ENCODE data around the gene ZNF471.

The ZNF471 gene

DNA sequence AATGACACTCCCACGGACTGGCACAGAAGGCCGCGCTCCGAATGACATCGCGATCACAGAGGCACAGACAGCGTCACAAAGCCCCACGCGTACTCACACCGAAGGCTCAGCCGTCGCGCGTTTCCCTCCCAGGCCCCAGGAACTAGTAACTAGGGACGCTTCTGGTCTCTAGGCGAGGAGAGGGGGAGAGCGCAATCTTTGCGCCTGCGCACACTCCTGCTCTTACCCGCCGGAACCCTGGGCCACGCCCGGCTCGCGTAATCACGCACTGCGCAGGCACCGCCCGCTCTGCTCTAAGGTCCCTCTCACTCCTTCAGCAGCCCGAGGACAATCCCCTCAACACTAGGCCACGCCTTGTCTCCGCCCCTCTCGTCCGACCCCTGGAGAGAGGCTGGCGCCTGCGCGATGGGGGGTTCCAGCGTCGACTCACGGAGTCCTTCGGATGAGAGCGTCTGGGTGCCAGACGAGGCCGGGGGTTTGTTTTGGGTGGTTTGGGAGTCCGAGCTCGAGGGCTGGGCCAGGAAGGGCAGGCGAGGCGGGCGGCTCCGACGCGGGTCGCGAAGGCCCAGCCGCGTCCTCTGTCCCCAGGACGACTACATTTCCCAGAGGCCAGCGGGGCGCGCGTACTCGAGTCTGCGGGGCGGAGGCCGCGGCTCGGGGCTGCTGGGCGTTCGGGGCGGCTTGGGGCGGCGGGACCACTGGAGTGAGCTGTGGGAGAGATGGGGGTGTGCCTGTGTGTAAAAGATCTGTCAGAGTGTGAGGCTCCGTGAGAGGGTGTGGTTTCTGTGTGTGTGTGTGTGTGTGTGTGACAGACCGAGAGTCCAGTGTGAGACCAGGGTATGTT is at the start of gene ZNF471:
TSS of gene ZNF471 (plus strand) at position 410 of the 844 bp plus-strand sequence. CDS start 3,717 bp downstream, outside the sequence.
- DNase-seq (ENCODE audit: low read depth, low spot score) = peak; percentile 100

DNA sequence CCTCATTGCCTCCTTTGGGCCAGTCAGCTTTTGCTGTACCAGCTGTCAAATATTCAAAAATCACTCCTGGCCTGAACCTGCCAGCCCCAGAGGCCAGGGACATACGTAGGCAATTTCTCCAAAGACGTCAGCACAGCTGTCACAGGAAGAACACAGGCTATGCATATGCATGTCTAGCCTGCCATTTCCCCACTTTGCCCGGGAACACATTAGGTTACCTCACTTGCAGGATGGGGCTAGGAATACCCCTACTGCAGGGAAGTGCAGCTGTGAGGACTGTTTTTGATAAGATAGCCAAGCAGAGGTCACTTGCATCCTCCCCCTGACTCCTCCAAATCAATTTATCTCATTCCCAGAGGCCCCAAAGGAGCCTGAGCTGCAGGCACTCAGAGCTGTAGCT is 33.3 kb upstream of the ZNF471 start:
- no peak for DNase-seq (ENCODE audit: low read depth, low spot score)

DNA sequence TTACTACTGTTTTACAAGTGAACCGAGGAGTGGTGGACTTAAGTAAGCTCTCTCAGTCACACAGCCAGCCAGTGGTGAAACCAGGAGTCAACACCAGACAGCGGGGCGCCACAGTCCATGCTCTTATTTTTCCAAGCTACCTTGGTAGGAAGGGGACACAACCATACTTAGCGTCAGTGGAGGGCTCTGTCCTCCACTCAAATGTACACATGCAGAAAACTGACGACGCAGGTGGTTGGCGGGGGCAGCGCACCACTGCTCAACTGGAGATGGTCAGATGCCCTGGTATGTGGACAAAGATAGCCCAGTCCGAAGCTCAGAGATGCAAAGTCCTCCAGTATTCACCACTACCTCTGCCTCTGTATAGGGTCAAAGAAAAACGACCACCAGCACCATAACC is 31.6 kb upstream of the ZNF471 start:
- no peak for DNase-seq (ENCODE audit: low read depth, low spot score)

DNA sequence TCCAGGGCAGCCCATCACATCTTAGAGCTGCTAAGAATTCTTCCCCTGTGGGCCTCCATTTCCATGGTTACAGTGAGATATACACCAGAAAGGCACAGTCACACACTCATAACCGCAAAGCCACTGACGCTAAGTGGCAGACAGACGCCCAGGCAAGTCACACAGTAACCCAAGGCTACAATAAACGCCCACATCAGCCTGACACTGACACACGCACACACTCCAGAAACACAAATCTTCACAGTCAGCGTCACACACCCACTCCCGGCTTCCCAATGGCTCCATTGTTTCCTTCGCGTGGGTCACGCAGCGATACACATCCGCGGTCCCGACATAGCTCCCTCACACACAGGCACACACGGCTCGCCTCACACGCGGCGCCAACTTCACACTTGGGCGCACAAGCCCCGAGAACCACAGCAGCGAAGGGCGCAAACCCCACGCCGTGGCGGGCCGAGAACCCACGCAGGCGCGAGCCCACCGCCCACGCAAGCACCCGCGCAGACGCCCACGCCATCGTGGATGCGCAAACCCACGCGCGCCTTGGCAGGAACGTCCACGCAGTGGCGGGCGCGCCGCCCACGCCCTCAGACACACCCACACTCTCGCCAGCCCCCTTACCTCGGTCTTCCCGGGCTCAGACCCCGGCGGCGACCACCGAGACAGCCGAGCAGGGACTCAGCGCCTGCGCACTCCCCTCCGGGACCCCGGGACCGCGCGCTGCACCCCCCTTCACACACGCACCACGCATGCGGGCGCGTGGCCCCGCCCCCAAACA is 30.8 kb upstream of the ZNF471 start, which contains the start of gene ZNF667:
TSS of gene ZNF667 (minus strand) at position 695 of the 778 bp plus-strand sequence. CDS start 14,975 bp downstream, outside the sequence.
- peak; percentile 86 for DNase-seq (ENCODE audit: low read depth, low spot score)

DNA sequence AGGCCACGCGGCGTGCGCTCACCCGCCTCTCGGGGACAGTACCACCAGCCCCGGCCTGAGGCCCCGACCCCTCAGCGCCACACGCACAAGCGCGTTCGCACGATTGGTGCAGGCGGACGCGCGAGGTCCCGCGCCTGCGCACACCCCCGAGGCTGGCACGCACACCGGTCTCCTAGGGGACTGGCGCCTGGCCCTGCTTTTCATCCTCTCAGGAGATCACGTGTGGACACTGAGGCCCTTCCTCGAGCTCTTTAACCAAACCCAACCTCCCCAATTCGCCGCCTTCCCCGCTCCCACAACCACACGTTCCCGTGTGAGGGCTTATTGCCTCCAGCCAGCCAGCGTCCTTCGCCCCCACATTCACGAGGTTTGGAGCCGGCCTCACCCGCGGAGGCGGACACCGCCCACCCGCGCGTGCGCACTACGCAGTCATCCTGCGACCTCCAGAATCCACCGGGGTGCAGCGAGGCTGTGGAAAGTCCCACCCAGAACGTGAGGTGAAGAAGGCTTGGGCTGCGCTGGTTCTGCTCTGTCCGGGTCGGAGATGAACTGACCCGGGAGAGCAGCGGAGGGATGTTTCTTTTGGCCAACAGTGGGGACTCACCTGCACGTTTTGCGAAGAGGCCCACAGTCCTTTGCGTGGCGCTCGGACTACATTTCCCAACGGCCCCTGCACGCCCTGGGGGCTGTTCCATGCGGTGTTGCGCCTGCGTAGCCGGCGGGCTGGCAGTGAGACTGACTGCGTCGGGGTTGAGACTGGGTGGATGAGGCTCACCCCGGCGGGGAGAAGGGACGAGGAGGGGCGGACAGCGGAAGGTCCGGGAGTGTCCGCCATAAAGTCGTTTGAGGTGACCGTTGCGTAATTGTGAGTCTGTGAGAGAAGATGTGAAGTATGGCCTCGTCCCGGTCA is 30.0 kb upstream of the ZNF471 start:
- peak; percentile 97 for DNase-seq (ENCODE audit: low read depth, low spot score)

DNA sequence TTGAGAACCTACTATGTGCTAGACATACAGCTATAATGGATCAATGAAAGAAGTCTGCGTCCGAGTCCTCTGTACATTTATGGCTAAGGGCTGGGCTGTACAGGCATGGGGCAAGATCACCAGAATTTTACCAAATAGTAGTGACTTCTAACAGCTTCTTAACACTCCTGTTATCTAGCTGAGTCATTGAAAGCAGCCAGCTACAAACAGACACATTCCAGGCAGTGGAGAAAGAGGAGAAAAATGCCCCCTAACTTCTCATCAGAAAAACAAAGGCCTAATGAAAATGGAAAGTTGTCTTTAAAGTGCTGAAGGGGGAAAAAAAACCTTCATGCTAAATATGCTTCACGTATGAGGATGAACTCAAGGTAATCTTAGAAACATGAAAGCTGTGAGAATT is 16.3 kb upstream of the ZNF471 start:
- peak; percentile 13 for DNase-seq (ENCODE audit: low read depth, low spot score)

DNA sequence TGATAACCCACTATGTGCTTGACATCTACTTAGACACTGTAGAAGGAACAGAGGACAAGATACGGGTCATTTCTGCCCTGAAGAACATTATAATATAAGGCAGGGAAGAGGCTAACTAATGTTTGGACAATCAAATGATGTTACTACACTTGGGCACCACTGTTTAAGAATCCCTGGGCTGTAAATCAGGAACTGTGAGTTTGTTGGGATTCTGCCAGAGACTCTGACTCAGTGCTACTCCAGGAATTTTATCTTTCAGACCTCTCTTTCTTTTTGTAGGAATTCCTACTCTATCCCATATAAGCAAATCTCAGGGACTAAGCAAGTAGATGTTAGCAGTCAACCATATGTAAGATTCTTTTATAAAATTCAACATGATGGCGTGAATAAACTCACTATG is 3.1 kb upstream of the ZNF471 start:
- peak; percentile 56 for DNase-seq (ENCODE audit: low read depth, low spot score)

DNA sequence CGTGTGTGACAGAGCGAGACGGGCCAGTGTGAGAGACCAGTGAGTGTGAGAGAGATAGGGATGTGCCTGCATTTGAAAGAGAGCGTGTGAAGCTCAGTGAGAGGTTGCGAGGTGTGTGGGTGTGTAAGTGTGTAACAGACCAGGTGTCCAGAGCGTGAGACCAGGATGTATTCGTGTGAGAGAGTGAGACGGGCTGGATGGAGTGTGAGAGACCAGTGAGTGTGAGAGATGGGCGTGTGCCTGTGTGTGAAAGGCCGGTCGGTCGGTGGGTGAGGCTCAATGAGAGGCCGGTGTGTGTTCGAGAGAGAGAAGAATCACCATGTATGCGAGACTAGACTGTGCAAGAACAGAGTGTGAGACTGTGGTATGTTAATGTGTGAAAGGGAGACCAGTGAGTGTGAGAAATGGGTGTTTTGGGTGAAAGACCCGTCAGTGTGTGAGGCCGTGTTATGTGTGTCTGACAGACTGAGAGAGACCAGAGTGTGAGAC is 679 bp downstream of the ZNF471 start:
- no peak for DNase-seq (ENCODE audit: low read depth, low spot score)

DNA sequence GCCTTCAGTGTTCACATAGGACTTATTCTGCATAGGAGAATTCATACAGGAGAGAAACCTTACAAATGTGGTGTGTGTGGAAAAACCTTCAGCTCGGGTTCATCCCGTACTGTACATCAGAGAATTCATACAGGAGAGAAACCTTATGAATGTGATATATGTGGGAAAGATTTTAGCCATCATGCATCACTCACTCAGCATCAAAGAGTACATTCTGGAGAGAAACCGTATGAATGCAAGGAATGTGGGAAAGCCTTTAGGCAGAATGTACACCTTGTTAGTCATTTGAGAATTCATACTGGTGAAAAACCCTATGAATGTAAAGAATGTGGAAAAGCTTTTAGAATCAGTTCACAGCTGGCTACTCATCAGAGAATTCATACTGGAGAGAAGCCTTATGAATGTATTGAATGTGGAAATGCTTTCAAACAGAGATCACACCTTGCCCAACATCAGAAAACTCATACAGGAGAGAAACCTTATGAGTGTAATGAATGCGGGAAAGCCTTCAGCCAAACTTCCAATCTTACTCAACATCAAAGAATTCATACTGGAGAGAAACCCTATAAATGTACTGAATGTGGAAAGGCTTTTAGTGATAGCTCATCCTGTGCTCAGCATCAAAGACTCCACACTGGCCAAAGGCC is 17.7 kb downstream of the ZNF471 start:
- no peak for DNase-seq (ENCODE audit: low read depth, low spot score)

DNA sequence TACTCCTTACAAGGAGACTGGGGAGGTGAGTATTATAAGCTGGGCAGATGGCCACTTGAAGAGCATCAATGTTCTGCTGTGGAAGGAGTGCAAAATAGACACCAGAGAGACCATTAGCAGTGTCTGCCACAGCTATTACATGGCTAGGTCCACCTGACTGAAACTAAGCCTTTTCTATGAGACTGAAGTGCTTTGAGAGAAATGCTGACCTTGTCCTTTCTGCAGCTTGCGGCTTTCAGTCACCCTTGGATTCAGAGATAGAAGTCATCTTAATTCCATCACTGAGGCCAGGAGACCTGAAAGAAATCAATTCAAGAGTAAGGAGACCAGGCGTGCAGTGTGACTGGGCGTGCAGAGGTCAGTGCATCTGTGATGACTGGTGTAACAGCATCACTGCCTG is 29.8 kb downstream of the ZNF471 start:
- DNase-seq (ENCODE audit: low read depth, low spot score) = no peak

DNA sequence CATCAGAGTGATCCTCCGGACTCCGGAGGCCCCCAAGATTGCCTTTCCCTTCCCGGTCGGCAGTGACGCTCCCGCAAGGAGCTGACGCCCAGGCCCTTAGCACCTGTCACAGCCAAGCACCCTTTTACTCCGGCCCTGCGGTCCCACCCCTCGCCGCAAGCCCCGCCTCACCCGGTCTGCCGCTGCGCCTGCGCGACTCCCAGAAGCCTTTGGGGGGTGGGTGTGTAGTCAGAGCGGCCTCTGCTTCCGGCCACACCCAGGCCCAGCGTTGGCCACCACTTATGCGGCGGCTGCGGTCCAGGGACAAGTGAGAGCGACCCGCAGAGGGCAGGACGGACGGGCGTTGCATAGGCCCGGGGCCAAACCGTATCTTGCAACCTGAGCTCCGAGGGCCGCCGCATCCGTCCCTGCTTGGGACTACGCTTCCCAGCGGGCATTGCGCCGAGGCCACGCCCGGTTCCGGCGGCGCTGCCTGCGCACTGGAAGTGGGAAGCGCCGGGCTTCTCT is 30.7 kb downstream of the ZNF471 start:
- peak; percentile 97 for DNase-seq (ENCODE audit: low read depth, low spot score)

DNA sequence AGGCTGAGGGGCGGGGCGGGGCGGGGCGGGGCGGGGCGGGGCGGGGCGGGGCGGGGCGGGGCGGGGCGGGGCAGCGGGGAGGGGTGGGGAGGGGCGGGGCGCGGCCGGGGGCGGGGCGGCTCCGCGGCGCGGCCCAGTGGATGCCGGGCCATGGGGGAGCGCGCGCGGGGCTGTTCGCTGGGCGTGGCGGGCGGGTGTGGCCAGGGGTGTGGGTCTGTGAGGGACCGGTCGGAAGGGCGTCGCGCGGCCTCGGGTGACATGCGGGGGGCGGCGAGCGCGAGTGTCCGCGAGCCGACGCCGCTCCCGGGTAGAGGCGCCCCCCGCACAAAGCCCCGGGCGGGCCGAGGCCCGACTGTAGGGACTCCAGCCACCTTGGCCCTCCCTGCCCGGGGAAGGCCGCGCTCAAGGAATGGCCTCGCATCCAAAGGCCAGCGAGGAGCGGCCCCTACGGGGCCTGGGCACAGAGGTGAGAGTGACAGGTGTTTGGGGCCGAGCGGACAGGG is 31.2 kb downstream of the ZNF471 start, which contains the start of gene ZFP28:
TSS of gene ZFP28 (plus strand) at position 188 of the 503 bp plus-strand sequence. CDS start at position 259, 71 bp downstream.
- DNase-seq (ENCODE audit: low read depth, low spot score) = no peak

DNA sequence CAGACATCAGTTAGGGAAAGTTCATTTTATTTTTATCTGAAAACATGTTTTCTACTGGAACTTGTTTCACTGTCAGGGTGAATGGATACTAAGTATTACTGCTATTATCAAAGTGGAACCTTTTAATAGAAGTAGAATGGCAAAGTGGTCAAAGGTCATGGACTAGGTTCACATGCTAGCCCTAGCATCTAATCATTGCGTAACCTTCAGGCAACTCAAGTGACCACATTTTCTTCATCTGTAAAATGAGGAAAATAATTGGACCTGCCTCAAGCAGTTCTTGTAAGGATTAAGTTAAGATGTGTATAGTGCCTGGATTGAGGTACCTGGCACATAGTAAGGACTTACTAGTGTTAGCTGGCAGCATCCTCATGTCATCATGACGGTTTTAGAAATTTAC is 36.1 kb downstream of the ZNF471 start:
- no peak for DNase-seq (ENCODE audit: low read depth, low spot score)

DNA sequence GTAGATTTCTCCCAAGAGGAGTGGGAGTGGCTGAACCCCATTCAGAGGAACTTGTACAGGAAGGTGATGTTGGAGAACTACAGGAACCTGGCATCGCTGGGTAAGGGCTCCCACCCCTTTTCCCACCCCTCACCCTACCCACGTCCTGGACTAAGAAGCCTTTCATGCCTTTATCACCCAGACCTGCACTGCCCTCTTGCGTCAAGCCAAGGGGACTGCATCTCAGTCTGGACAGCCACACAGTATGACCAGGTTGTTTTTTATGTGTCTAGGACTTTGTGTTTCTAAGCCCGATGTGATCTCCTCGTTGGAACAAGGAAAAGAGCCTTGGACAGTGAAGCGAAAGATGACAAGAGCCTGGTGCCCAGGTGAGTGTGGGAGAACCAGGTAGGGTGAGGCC is 39.9 kb downstream of the ZNF471 start:
- DNase-seq (ENCODE audit: low read depth, low spot score) = no peak

DNA sequence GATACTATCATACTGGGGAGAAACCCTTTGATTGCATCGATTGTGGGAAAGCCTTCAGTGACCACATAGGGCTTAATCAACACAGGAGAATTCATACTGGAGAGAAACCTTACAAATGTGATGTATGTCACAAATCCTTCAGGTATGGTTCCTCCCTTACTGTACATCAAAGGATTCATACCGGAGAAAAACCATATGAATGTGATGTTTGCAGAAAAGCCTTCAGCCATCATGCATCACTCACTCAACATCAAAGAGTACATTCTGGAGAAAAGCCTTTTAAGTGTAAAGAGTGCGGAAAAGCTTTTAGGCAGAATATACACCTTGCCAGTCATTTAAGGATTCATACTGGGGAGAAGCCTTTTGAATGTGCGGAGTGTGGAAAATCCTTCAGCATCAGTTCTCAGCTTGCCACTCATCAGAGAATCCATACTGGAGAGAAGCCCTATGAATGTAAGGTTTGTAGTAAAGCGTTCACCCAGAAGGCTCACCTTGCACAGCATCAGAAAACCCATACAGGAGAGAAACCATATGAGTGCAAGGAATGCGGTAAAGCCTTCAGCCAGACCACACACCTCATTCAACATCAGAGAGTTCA is 46.7 kb downstream of the ZNF471 start:
- DNase-seq (ENCODE audit: low read depth, low spot score) = no peak

DNA sequence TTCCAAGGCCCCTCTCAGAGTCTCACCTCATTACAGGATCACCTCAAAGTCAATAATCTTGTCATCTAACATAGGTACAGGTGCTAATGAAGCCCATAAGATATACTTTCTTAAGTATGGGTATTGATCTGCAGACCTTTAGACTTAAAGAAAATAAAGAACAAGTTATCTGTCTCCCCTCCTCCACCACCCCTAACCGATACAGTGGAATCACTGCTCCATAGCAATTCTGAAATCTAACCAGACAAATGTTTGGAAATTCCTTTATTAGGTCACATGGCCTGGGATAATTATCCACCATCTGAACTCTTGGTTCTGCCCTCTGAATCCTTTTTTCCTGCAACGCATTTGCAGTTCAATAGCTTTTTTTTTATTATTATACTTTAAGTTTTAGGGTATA is 55.1 kb downstream of the ZNF471 start:
- no peak for DNase-seq (ENCODE audit: low read depth, low spot score)

DNA sequence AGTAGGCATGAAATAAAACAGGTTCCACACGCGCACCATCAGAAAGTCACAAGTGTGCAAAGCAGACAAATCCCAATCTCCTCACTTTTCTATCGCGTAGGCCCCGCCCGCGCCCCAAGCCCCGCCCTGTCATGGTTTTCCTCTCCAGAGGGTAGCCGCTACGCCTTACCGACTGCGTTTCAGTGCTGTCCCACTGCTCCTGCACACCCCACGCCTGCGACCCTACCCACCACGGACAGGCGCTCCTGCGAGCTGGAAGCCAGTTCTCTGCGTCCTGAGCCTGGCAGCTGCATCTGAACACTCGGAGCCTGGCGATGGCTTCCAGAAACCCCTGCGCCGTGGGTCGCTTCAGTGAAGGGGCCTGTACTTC is 59.2 kb downstream of the ZNF471 start:
- no peak for DNase-seq (ENCODE audit: low read depth, low spot score)

DNA sequence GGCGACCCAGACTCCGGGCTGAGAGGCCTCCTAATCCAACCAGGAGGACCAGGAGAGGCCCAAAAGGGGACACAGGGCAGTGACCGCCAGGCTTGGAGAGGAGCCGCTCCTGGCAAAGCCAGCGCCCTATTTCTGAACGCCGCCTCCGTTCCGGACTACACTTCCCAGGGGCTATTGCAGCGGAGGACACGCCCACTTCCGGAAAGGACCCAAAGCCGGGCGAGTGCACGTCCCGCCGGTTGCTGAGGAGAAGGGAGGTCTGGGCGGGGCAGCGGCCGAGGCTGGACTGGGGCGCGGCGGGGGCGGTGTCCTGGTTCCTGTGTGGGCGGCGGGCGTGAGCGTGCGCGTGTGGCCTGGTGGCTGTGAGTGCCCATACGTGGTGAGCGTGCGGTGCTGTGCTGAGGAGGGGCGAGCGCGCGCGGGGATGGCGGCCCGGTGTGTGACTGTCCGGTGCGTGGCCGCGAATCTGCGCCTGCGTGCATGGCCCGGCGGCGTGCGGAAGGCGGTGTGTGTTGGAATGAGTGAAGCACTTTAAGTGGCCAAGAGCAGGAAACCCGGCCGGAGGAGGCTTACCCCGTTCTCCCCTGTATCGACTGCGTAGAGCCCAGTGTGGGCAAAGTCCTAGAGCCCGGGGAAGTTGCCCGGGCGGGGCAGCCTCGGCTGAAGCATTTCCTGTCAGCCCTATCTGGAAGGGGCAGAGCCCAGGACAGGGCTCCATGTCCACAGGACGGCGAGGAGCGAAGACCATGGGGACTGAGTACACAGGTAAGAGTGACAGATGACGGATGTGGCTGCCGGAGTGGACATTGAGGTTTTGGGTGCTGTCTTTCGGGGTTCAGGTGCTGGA is 59.8 kb downstream of the ZNF471 start, which contains the start of gene ZNF470:
TSS of gene ZNF470 (plus strand) at position 195 of the 847 bp plus-strand sequence. CDS start 2,844 bp downstream, outside the sequence.
- DNase-seq (ENCODE audit: low read depth, low spot score) = peak; percentile 97

DNA sequence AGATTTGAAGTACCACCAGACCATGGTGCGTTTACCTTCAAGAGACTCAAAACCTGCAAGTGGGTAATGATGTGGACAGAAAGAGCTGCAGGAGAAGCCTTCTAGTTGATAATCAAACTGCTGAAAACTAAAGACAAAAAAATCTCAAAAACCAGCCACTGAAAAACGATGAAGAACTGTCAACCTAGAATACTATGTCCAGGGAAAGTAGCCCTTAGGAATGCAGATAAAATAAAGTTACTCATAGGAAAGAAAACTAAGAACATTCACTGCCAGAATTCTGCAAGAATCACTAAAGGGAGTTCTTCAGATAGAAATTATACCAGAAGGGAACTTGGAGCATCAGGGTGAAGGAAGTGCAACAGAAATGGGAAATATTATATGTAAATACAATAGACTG is 64.9 kb downstream of the ZNF471 start:
- DNase-seq (ENCODE audit: low read depth, low spot score) = no peak
